ENCODE data around the gene ALDH1A3.

- TF ChIP-seq POLR2A (IDR thresholded peaks at IDR 0.05) (no peak), CTCF (IDR thresholded peaks at IDR 0.05) (no peak)
Measured at GRCh38 chr15:100836501-100836900, 43.1 kb upstream of the ALDH1A3 start.

Measured in Peyer's patch (tissue), 4 donors.